ENCODE results near the gene MAGOH. TPM values are rescaled to one million over a fixed set of nuclear protein-coding genes. Genes with fewer than 3 reads are reported as not detected.
A peak's percentile ranks its signal among the peaks of the same experiment; 100 is the strongest.

MAGOH gene
- total and polyA plus RNA-seq, 4 donors = 16.4 to 32.5 (median 26.5) TPM

DNA sequence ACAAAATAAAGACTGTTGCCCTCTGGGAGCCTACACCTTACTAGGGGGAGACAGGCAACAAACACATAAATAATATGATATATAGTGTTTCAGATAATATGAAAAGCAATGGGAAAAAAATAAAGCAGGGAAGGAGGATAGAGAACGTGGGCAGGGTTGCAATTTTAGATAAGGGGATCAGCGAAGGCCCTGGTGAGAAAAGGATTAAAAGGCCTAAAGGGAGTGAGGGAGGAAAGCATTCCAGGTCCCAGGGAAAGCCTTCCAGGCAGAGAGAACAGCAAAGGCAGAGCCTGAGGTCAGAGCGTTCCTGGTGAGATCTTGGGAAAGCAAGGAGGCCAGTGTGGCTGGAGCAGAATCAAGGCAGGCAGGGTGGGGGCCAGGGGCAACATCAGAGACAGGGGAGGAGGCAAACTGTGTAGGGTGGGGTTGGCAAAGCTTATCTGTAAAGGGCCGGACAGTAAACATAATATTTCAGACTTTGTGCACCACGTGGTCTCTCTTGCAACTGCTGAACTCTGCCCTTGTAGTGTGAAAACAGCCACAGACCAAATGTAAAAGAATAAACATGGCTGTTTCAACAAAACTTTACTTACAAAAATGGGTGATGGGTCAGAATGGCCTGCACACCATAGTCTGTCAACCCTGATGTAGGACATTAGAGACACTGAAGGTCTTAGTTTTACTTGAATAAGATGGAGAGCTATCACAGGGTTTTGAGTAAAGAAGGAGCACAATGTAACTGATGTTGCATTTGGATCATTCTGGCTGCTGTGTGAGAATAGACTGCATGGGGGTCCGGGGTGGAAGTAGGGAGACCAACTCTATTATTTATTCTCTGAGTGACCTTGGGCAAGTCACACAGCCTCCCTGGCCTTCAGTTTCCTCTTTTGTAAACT is 55.0 kb downstream of the MAGOH start:
- H3K4me3 ChIP-seq (ENCODE audit: low read depth in 1 of 3, low read length in 3 of 3) = no peak overlapping the region
- no peaks in the 10 kb centered on the region for H3K27me3 ChIP-seq (ENCODE audit: control insufficient read depth in 4 of 4, insufficient read depth in 4 of 4, low read length in 3 of 4)
- peak overlapping the region; percentile 79 to 82 for H3K27ac ChIP-seq (ENCODE audit: low read depth in 1 of 2, low read length in 2 of 2)
- peak overlapping the region in 1 of 2 donors; percentile 26 for H3K9ac ChIP-seq (ENCODE audit: low read depth in 1 of 2, low read length in 2 of 2)
- peaks cover 21 to 45% (median 38%) of the 10 kb centered on the region in 4 donors for H3K4me1 ChIP-seq (ENCODE audit: control insufficient read depth in 4 of 4, insufficient read depth in 4 of 4, low read length in 3 of 4)
- WGBS = 26% methylated on average over 6 of the region's 6 CpGs
- H3K9me3 ChIP-seq (ENCODE audit: control insufficient read depth in 4 of 4, low read length in 3 of 4) = no peaks in the 10 kb centered on the region
- DNase-seq (ENCODE audit: low spot score) = peak; percentile 76
- H3K36me3 ChIP-seq (ENCODE audit: control insufficient read depth in 4 of 4, insufficient read depth in 3 of 4, low read depth in 1 of 4, low read length in 3 of 4) = no peaks in the 10 kb centered on the region
- TF ChIP-seq, protein P1, sequence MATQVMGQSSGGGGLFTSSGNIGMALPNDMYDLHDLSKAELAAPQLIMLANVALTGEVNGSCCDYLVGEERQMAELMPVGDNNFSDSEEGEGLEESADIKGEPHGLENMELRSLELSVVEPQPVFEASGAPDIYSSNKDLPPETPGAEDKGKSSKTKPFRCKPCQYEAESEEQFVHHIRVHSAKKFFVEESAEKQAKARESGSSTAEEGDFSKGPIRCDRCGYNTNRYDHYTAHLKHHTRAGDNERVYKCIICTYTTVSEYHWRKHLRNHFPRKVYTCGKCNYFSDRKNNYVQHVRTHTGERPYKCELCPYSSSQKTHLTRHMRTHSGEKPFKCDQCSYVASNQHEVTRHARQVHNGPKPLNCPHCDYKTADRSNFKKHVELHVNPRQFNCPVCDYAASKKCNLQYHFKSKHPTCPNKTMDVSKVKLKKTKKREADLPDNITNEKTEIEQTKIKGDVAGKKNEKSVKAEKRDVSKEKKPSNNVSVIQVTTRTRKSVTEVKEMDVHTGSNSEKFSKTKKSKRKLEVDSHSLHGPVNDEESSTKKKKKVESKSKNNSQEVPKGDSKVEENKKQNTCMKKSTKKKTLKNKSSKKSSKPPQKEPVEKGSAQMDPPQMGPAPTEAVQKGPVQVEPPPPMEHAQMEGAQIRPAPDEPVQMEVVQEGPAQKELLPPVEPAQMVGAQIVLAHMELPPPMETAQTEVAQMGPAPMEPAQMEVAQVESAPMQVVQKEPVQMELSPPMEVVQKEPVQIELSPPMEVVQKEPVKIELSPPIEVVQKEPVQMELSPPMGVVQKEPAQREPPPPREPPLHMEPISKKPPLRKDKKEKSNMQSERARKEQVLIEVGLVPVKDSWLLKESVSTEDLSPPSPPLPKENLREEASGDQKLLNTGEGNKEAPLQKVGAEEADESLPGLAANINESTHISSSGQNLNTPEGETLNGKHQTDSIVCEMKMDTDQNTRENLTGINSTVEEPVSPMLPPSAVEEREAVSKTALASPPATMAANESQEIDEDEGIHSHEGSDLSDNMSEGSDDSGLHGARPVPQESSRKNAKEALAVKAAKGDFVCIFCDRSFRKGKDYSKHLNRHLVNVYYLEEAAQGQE (IDR thresholded peaks at IDR 0.05) = peak; percentile 81
- TF ChIP-seq, protein P2, sequence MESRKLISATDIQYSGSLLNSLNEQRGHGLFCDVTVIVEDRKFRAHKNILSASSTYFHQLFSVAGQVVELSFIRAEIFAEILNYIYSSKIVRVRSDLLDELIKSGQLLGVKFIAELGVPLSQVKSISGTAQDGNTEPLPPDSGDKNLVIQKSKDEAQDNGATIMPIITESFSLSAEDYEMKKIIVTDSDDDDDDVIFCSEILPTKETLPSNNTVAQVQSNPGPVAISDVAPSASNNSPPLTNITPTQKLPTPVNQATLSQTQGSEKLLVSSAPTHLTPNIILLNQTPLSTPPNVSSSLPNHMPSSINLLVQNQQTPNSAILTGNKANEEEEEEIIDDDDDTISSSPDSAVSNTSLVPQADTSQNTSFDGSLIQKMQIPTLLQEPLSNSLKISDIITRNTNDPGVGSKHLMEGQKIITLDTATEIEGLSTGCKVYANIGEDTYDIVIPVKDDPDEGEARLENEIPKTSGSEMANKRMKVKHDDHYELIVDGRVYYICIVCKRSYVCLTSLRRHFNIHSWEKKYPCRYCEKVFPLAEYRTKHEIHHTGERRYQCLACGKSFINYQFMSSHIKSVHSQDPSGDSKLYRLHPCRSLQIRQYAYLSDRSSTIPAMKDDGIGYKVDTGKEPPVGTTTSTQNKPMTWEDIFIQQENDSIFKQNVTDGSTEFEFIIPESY (IDR thresholded peaks at IDR 0.05) = peak; percentile 92
- TF ChIP-seq RAD21 (IDR thresholded peaks at IDR 0.05) = peak; percentile 55 to 56
- peak in 1 of 2 donors; percentile 61 for TF ChIP-seq GABPA (IDR thresholded peaks at IDR 0.05 in 1 of 2, conservative IDR thresholded peaks at IDR 0.05 in 1 of 2)
- TF ChIP-seq, protein P3, sequence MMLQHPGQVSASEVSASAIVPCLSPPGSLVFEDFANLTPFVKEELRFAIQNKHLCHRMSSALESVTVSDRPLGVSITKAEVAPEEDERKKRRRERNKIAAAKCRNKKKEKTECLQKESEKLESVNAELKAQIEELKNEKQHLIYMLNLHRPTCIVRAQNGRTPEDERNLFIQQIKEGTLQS (IDR thresholded peaks at IDR 0.05) = peak; percentile 75
- peak; percentile 65 for TF ChIP-seq NR2F2 (IDR thresholded peaks at IDR 0.05)
- TF ChIP-seq, protein P4, sequence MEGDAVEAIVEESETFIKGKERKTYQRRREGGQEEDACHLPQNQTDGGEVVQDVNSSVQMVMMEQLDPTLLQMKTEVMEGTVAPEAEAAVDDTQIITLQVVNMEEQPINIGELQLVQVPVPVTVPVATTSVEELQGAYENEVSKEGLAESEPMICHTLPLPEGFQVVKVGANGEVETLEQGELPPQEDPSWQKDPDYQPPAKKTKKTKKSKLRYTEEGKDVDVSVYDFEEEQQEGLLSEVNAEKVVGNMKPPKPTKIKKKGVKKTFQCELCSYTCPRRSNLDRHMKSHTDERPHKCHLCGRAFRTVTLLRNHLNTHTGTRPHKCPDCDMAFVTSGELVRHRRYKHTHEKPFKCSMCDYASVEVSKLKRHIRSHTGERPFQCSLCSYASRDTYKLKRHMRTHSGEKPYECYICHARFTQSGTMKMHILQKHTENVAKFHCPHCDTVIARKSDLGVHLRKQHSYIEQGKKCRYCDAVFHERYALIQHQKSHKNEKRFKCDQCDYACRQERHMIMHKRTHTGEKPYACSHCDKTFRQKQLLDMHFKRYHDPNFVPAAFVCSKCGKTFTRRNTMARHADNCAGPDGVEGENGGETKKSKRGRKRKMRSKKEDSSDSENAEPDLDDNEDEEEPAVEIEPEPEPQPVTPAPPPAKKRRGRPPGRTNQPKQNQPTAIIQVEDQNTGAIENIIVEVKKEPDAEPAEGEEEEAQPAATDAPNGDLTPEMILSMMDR (IDR thresholded peaks at IDR 0.05; ENCODE audit: low read depth, low read length, missing input control) = no peak
- TF ChIP-seq JUND (IDR thresholded peaks at IDR 0.05) = peak in 1 of 2 donors; percentile 78
- peak; percentile 96 for TF ChIP-seq YY1 (IDR thresholded peaks at IDR 0.05)
- peak; percentile 98 for TF ChIP-seq FOXA2 (IDR thresholded peaks at IDR 0.05)
- TF ChIP-seq HNF4A (conservative IDR thresholded peaks at IDR 0.05) = peak; percentile 98
- peak; percentile 96 for TF ChIP-seq SP1 (IDR thresholded peaks at IDR 0.05)
- peak in 1 of 2 donors; percentile 64 for TF ChIP-seq EGR1 (IDR thresholded peaks at IDR 0.05; ENCODE audit: low read depth in 2 of 2)
- TF ChIP-seq FOXA1 (IDR thresholded peaks at IDR 0.05) = peak; percentile 84
- peak; percentile 97 to 99 for TF ChIP-seq RXRA (IDR thresholded peaks at IDR 0.05)
- TF ChIP-seq HNF4G (IDR thresholded peaks at IDR 0.05) = peak; percentile 93
- TF ChIP-seq, protein P5, sequence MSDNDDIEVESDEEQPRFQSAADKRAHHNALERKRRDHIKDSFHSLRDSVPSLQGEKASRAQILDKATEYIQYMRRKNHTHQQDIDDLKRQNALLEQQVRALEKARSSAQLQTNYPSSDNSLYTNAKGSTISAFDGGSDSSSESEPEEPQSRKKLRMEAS (IDR thresholded peaks at IDR 0.05) = peak; percentile 83
- TF ChIP-seq TAF1 (conservative IDR thresholded peaks at IDR 0.05) = no peak
